ENCODE data around the gene DTX1.

Gene DTX1

GRCh38 chr12:113130457-113131135 is 74.1 kb downstream of the DTX1 start:
- ChIA-PET POLR2A (no interaction called here), CTCF (interaction anchor here (0.5 kb wide), 1 partner anchor 112 kb away, joined by 3 read pairs; no protein-coding TSS in a partner anchor)
- no peak for DNase-seq (ENCODE audit: extremely low spot score)
- TF ChIP-seq NFRKB (IDR thresholded peaks at IDR 0.05) (no peak), HDGF (IDR thresholded peaks at IDR 0.05; ENCODE audit: borderline replicate concordance) (no peak), SUZ12 (IDR thresholded peaks at IDR 0.05) (no peak), FOXK2 (IDR thresholded peaks at IDR 0.05) (no peak), ELF4 (IDR thresholded peaks at IDR 0.05) (no peak), FOXM1 (IDR thresholded peaks at IDR 0.05; ENCODE audit: borderline replicate concordance) (no peak), CTBP1 (IDR thresholded peaks at IDR 0.05; ENCODE audit: borderline replicate concordance) (no peak), TARDBP (IDR thresholded peaks at IDR 0.05) (no peak), ZNF384 (IDR thresholded peaks at IDR 0.05) (no peak), LEF1 (IDR thresholded peaks at IDR 0.05; ENCODE audit: borderline replicate concordance) (no peak), BHLHE40 (IDR thresholded peaks at IDR 0.05; ENCODE audit: borderline replicate concordance) (no peak), SP1 (IDR thresholded peaks at IDR 0.05) (no peak), ARNT (IDR thresholded peaks at IDR 0.05) (no peak), FOXA1 (IDR thresholded peaks at IDR 0.05) (no peak), PKNOX1 (IDR thresholded peaks at IDR 0.05) (no peak)

- CTCF ChIA-PET: no interaction called here
- DNase-seq (ENCODE audit: extremely low spot score): no peak
- no peak for TF ChIP-seq NFRKB (IDR thresholded peaks at IDR 0.05)
- TF ChIP-seq ARNT (IDR thresholded peaks at IDR 0.05): no peak
- no peak for TF ChIP-seq SP1 (IDR thresholded peaks at IDR 0.05)
- no peak for TF ChIP-seq BHLHE40 (IDR thresholded peaks at IDR 0.05; ENCODE audit: borderline replicate concordance)
- no peak for TF ChIP-seq FOXM1 (IDR thresholded peaks at IDR 0.05; ENCODE audit: borderline replicate concordance)
- no peak for TF ChIP-seq ZNF384 (IDR thresholded peaks at IDR 0.05)
- no peak for TF ChIP-seq ELF4 (IDR thresholded peaks at IDR 0.05)
- no peak for TF ChIP-seq FOXK2 (IDR thresholded peaks at IDR 0.05)
- TF ChIP-seq L3MBTL2 (conservative IDR thresholded peaks at IDR 0.05): no peak
- TF ChIP-seq HDGF (IDR thresholded peaks at IDR 0.05; ENCODE audit: borderline replicate concordance): no peak
- TF ChIP-seq CTBP1 (IDR thresholded peaks at IDR 0.05; ENCODE audit: borderline replicate concordance): no peak
- TF ChIP-seq PKNOX1 (IDR thresholded peaks at IDR 0.05): no peak
- no peak for TF ChIP-seq LEF1 (IDR thresholded peaks at IDR 0.05; ENCODE audit: borderline replicate concordance)
- TF ChIP-seq FOXA1 (IDR thresholded peaks at IDR 0.05): no peak
- no peak for TF ChIP-seq SUZ12 (IDR thresholded peaks at IDR 0.05)
- POLR2A ChIA-PET: no interaction called here
Observed at GRCh38 chr12:113131556-113131955, 75.0 kb downstream of the DTX1 start.

GRCh38 chr12:113133036-113133435 is 76.5 kb downstream of the DTX1 start:
- DNase-seq (ENCODE audit: extremely low spot score): no peak
- no peak for TF ChIP-seq FOXA1 (IDR thresholded peaks at IDR 0.05)
- no peak for TF ChIP-seq ARNT (IDR thresholded peaks at IDR 0.05)
- no peak for TF ChIP-seq SUZ12 (IDR thresholded peaks at IDR 0.05)
- no peak for TF ChIP-seq TARDBP (IDR thresholded peaks at IDR 0.05)
- no peak for TF ChIP-seq HDGF (IDR thresholded peaks at IDR 0.05; ENCODE audit: borderline replicate concordance)
- no peak for TF ChIP-seq LEF1 (IDR thresholded peaks at IDR 0.05; ENCODE audit: borderline replicate concordance)
- TF ChIP-seq L3MBTL2 (conservative IDR thresholded peaks at IDR 0.05): no peak
- TF ChIP-seq ELF4 (IDR thresholded peaks at IDR 0.05): no peak
- TF ChIP-seq CTBP1 (IDR thresholded peaks at IDR 0.05; ENCODE audit: borderline replicate concordance): no peak
- no peak for TF ChIP-seq ZNF384 (IDR thresholded peaks at IDR 0.05)
- no peak for TF ChIP-seq FOXM1 (IDR thresholded peaks at IDR 0.05; ENCODE audit: borderline replicate concordance)
- no peak for TF ChIP-seq NFRKB (IDR thresholded peaks at IDR 0.05)
- no peak for TF ChIP-seq SP1 (IDR thresholded peaks at IDR 0.05)
- TF ChIP-seq BHLHE40 (IDR thresholded peaks at IDR 0.05; ENCODE audit: borderline replicate concordance): no peak
- no peak for TF ChIP-seq FOXK2 (IDR thresholded peaks at IDR 0.05)
- no peak for TF ChIP-seq PKNOX1 (IDR thresholded peaks at IDR 0.05)
- ChIA-PET CTCF (no interaction called here), POLR2A (no interaction called here)

- ChIA-PET CTCF (no interaction called here), POLR2A (interaction anchor here (1.1 to 1.2 kb wide), 2 partner anchors 12 to 19 kb away, joined by 3 read pairs; no protein-coding TSS in a partner anchor)
- TF ChIP-seq SP1 (IDR thresholded peaks at IDR 0.05) (no peak), FOXA1 (IDR thresholded peaks at IDR 0.05) (no peak)
- no peak for DNase-seq (ENCODE audit: extremely low spot score)
Observed at GRCh38 chr12:113133666-113134065, 77.1 kb downstream of the DTX1 start.

GRCh38 chr12:113134071-113134470 is 77.5 kb downstream of the DTX1 start:
- CTCF ChIA-PET: no interaction called here
- POLR2A ChIA-PET: interaction anchor here (1.1 to 1.2 kb wide), 2 partner anchors 12 to 19 kb away, joined by 3 read pairs; no protein-coding TSS in a partner anchor
- no peak for DNase-seq (ENCODE audit: extremely low spot score)
- TF ChIP-seq SUZ12 (IDR thresholded peaks at IDR 0.05) (no peak), TARDBP (IDR thresholded peaks at IDR 0.05) (no peak), HDGF (IDR thresholded peaks at IDR 0.05; ENCODE audit: borderline replicate concordance) (no peak), SP1 (IDR thresholded peaks at IDR 0.05) (no peak), CTBP1 (IDR thresholded peaks at IDR 0.05; ENCODE audit: borderline replicate concordance) (no peak), NFRKB (IDR thresholded peaks at IDR 0.05) (no peak), FOXA1 (IDR thresholded peaks at IDR 0.05) (no peak), L3MBTL2 (conservative IDR thresholded peaks at IDR 0.05) (no peak), FOXK2 (IDR thresholded peaks at IDR 0.05) (no peak), ZNF384 (IDR thresholded peaks at IDR 0.05) (no peak), BHLHE40 (IDR thresholded peaks at IDR 0.05; ENCODE audit: borderline replicate concordance) (no peak), ELF4 (IDR thresholded peaks at IDR 0.05) (no peak)

- CTCF ChIA-PET: no interaction called here
- no peak for DNase-seq (ENCODE audit: extremely low spot score)
- POLR2A ChIA-PET: interaction anchor here (1.1 to 1.2 kb wide), 2 partner anchors 13 to 18 kb away, joined by 3 read pairs; no protein-coding TSS in a partner anchor
- no peak for TF ChIP-seq PKNOX1 (IDR thresholded peaks at IDR 0.05)
- TF ChIP-seq NFRKB (IDR thresholded peaks at IDR 0.05): no peak
- no peak for TF ChIP-seq FOXA1 (IDR thresholded peaks at IDR 0.05)
Observed at GRCh38 chr12:113134521-113134951, 78.0 kb downstream of the DTX1 start.
